ENCODE data around the gene TRIM71. TPM values are rescaled to one million over a fixed set of nuclear protein-coding genes. Genes with fewer than 3 reads are reported as not detected.
A peak's percentile ranks its signal among the peaks of the same experiment; 100 is the strongest.

The TRIM71 gene
- polyA plus RNA-seq, 3 donors, result 0.02 to 0.33 (median 0.06) TPM

DNA sequence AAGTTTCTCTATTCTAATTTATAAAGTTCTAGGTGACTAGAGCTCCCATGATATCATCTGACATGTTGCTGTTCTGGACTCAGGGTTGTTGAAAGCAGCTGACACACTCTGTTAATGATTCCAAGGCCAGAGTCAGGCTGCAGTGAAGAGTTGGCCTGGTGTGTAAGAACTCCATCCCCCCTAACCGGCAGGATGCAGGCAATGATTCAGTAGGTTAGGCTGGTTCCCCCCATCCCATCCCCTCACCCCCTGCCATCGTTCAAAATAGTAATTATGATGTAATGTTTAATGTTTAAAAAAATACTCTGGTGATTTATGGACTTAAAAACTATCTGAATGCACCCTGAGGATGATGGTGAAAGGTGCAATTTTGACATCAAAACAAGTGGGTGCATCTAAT is 4.6 kb upstream of the TRIM71 start:
- peaks cover 0 to 7% of the 10 kb centered on the region in 2 donors for H3K27me3 ChIP-seq (ENCODE audit: control insufficient read depth in 2 of 2, insufficient read depth in 2 of 2, low read length in 2 of 2)
- no peaks in the 10 kb centered on the region for H3K9me3 ChIP-seq (replicated peaks in 1 of 2; ENCODE audit: control insufficient read depth in 1 of 2, insufficient read depth in 1 of 2, low read length in 2 of 2)
- no peaks in the 10 kb centered on the region for H3K36me3 ChIP-seq (replicated peaks in 1 of 2; ENCODE audit: control insufficient read depth in 1 of 2, insufficient read depth in 2 of 2, low read length in 2 of 2)
- peaks cover 18 to 28% (median 21%) of the 10 kb centered on the region in 3 donors for H3K27me3 Mint-ChIP-seq (ENCODE audit: low read depth in 3 of 3)
- H3K4me3 Mint-ChIP-seq, result no peak overlapping the region
- intact Hi-C loops (cut with micrococcal nuclease), result no loop called here
- TF ChIP-seq, protein P1, sequence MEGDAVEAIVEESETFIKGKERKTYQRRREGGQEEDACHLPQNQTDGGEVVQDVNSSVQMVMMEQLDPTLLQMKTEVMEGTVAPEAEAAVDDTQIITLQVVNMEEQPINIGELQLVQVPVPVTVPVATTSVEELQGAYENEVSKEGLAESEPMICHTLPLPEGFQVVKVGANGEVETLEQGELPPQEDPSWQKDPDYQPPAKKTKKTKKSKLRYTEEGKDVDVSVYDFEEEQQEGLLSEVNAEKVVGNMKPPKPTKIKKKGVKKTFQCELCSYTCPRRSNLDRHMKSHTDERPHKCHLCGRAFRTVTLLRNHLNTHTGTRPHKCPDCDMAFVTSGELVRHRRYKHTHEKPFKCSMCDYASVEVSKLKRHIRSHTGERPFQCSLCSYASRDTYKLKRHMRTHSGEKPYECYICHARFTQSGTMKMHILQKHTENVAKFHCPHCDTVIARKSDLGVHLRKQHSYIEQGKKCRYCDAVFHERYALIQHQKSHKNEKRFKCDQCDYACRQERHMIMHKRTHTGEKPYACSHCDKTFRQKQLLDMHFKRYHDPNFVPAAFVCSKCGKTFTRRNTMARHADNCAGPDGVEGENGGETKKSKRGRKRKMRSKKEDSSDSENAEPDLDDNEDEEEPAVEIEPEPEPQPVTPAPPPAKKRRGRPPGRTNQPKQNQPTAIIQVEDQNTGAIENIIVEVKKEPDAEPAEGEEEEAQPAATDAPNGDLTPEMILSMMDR (IDR thresholded peaks at IDR 0.05), result no peak
- H3K4me1 ChIP-seq (ENCODE audit: control insufficient read depth in 1 of 2, insufficient read depth in 2 of 2, low read length in 2 of 2), result peaks cover 34 to 51% of the 10 kb centered on the region in 2 donors
- no CpG with 5 or more reads among the region's 2 CpGs for WGBS (ENCODE audit: insufficient coverage)
- H3K27ac Mint-ChIP-seq, result peak overlapping the region in 1 of 7 donors; percentile 66
- no peaks in the 10 kb centered on the region for H4K20me1 ChIP-seq (ENCODE audit: insufficient read depth, low read length)
- H3K9me3 Mint-ChIP-seq, result peaks cover 0 to 14% (median 4%) of the 10 kb centered on the region in 7 donors
- no peak overlapping the region for H3K4me2 ChIP-seq (replicated peaks; ENCODE audit: extremely low read depth, low read length, poor library complexity, severe bottlenecking)
- H3K4me1 Mint-ChIP-seq, result peaks cover 42% of the 10 kb centered on the region
- peaks cover 2 to 3% of the 10 kb centered on the region in 2 donors for H3K36me3 Mint-ChIP-seq
- DNase-seq, result no peak
- H3K27ac ChIP-seq (ENCODE audit: low read depth in 1 of 2, low read length in 2 of 2), result no peak overlapping the region
- H3K9ac ChIP-seq (ENCODE audit: insufficient read depth, low read length, poor library complexity, severe bottlenecking), result no peak overlapping the region
- no peaks in the 10 kb centered on the region for H3K79me2 ChIP-seq (ENCODE audit: insufficient read depth, low read length)
- no peak overlapping the region for H2AFZ ChIP-seq (ENCODE audit: insufficient read depth, low read depth, low read length, poor library complexity, severe bottlenecking)
- H3K4me3 ChIP-seq (replicated peaks in 1 of 3; ENCODE audit: low read depth in 2 of 3, low read length in 3 of 3), result no peak overlapping the region

DNA sequence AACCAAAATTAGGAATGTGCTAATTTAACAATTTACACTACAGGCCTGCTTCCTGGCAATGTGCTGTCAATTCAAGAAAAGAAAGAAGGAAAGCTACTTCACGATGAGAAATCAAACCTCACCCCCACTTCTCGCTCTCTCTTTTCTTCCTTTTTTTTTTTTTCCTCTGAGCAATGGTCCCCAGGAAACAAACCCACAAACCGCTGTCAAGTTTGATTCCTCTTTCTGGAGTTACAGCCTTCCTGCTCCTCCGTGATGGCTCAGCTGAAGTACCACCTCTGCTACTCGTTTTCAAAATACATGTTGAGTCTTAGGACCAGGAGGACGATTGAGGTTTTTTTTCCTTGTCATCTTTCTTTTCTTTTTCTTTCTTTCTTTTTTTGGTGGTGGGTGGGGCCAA is 3.4 kb upstream of the TRIM71 start:
- peak; percentile 58 to 64 (median 61) for DNase-seq
- Histone ChIP-seq H2AFZ (ENCODE audit: insufficient read depth, low read depth, low read length, poor library complexity, severe bottlenecking) (no peak overlapping the region), H3K4me1 (ENCODE audit: control insufficient read depth in 1 of 2, insufficient read depth in 2 of 2, low read length in 2 of 2) (peaks cover 40 to 63% of the 10 kb centered on the region in 2 donors), H3K79me2 (ENCODE audit: insufficient read depth, low read length) (peaks cover 4% of the 10 kb centered on the region), H4K20me1 (ENCODE audit: insufficient read depth, low read length) (no peaks in the 10 kb centered on the region), H3K27me3 (ENCODE audit: control insufficient read depth in 2 of 2, insufficient read depth in 2 of 2, low read length in 2 of 2) (peaks cover 4 to 14% of the 10 kb centered on the region in 2 donors), H3K27ac (ENCODE audit: low read depth in 1 of 2, low read length in 2 of 2) (peak overlapping the region in 1 of 2 donors; percentile 47), H3K9me3 (replicated peaks in 1 of 2; ENCODE audit: control insufficient read depth in 1 of 2, insufficient read depth in 1 of 2, low read length in 2 of 2) (peaks cover 0 to 7% of the 10 kb centered on the region in 2 donors), H3K9ac (ENCODE audit: insufficient read depth, low read length, poor library complexity, severe bottlenecking) (no peak overlapping the region), H3K4me2 (replicated peaks; ENCODE audit: extremely low read depth, low read length, poor library complexity, severe bottlenecking) (peak overlapping the region; percentile 24), H3K4me3 (replicated peaks in 1 of 3; ENCODE audit: low read depth in 2 of 3, low read length in 3 of 3) (peak overlapping the region in 1 of 3 experiments; percentile 32), H3K36me3 (replicated peaks in 1 of 2; ENCODE audit: control insufficient read depth in 1 of 2, insufficient read depth in 2 of 2, low read length in 2 of 2) (no peaks in the 10 kb centered on the region)
- Mint-ChIP-seq H3K9me3 (peaks cover 0 to 21% (median 9%) of the 10 kb centered on the region in 7 donors), H3K4me1 (peaks cover 50% of the 10 kb centered on the region), H3K4me3 (peak overlapping the region; percentile 52 to 76), H3K27ac (peak overlapping the region; percentile 21 to 82 (median 51)), H3K27me3 (ENCODE audit: low read depth in 3 of 3) (peaks cover 27 to 40% (median 30%) of the 10 kb centered on the region in 3 donors), H3K36me3 (peaks cover 9% of the 10 kb centered on the region in 2 donors)
- TF ChIP-seq, protein P1 (IDR thresholded peaks at IDR 0.05), result no peak
- WGBS (ENCODE audit: insufficient coverage), result no CpG with 5 or more reads among the region's 6 CpGs
- intact Hi-C loops (cut with micrococcal nuclease), result no loop called here

Measured in CD14-positive monocyte (primary cell).